ENCODE measurements around the gene CNNM2.

DNA sequence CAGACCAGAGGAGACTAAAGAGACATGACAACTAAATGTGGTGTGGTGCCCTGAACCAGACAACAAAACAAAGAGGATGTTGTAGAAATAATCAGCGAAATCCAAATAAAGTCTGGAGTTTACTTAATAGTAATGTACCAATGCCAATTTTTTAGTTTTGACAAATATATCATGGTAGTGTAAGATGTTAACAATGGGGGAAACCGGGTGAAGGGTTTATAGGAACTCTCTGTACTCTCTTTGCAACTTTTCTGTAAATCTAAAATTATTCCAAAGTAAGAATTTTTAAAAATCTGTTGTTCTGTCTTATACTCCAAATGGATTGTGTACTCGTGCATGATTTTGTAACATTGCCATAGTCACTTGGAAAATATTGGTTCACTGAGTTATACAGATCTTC, 129.3 kb downstream of the CNNM2 start:
- no peak for TF ChIP-seq PRDM15 (CRISPR knock-in tag; IDR thresholded peaks at IDR 0.05)
- no peak for TF ChIP-seq CTCF (IDR thresholded peaks at IDR 0.05)

All from WTC11 (cell line).